Astrocyte of the spinal cord (primary cell): Measurements from ENCODE around the gene ARHGAP31.

Source experiments
- DNase-seq: peaks from one replicate; pipeline ENCODE4 v3.0.0; 2011; ENCODE audit warnings: low read depth, low spot score
- H3K4me3 ChIP-seq: 2 replicates; pipeline ENCODE4 v1.5.1; 2011; ENCODE audit warnings: low read depth, mild to moderate bottlenecking, low read length, moderate library complexity
- CTCF ChIP-seq: IDR thresholded peaks from 2 replicates; pipeline ENCODE4 v1.5.1; 2012; ENCODE audit warnings: low read depth, mild to moderate bottlenecking, low read length, inconsistent platforms
- in situ Hi-C: cut with HindIII; loops from 2 replicates; pipeline ENCODE4 v1.10.0; 2017; ENCODE audit warnings: low sequenced_read_pairs

ARHGAP31 gene

GRCh38 chr3:119408243-119408950 is 114.2 kb downstream of the ARHGAP31 start:
- H3K4me3 ChIP-seq, result no peak overlapping the region
- TF ChIP-seq CTCF, result no peak
- DNase-seq, result no peak
- in situ Hi-C loops, result no loop called here

- no peak for DNase-seq
- no peak for TF ChIP-seq CTCF
- H3K4me3 ChIP-seq, result no peak overlapping the region
- in situ Hi-C loops, result no loop called here
Measured at GRCh38 chr3:119409844-119410243, 115.7 kb downstream of the ARHGAP31 start.

GRCh38 chr3:119413603-119414280 is 119.6 kb downstream of the ARHGAP31 start:
- no peak overlapping the region for H3K4me3 ChIP-seq
- DNase-seq, result no peak
- no peak for TF ChIP-seq CTCF
- in situ Hi-C loops, result no loop called here

GRCh38 chr3:119416873-119417272 is 122.7 kb downstream of the ARHGAP31 start:
- in situ Hi-C loops, result no loop called here
- no peak overlapping the region for H3K4me3 ChIP-seq
- no peak for DNase-seq
- no peak for TF ChIP-seq CTCF

- H3K4me3 ChIP-seq, result no peak overlapping the region
- DNase-seq, result no peak
- TF ChIP-seq CTCF, result no peak
- in situ Hi-C loops, result no loop called here
Measured at GRCh38 chr3:119417771-119418512, 123.8 kb downstream of the ARHGAP31 start.

GRCh38 chr3:119418641-119419040 is 124.5 kb downstream of the ARHGAP31 start:
- TF ChIP-seq CTCF, result no peak
- in situ Hi-C loops, result no loop called here
- H3K4me3 ChIP-seq, result no peak overlapping the region
- DNase-seq, result no peak
